ACC112 (cell line): ENCODE results near the gene RAB11FIP4.

ENCODE experiments used
- H2AFZ ChIP-seq: fragments of 200-600 bp; sonication (generic); one replicate; pipeline ENCODE4 v1.6.0; 2017; ENCODE audit warnings: antibody characterized with exemption, low read length; ENCODE audit not compliant: unreplicated experiment
- H3K27ac ChIP-seq: fragments of 200-600 bp; sonication (generic); 2 replicates; pipeline ENCODE4 v1.5.1; 2014; ENCODE audit warnings: low read depth, mild to moderate bottlenecking, antibody characterized with exemption, low read length, moderate library complexity
- H3K27me3 ChIP-seq: fragments of 200-600 bp; sonication (generic); 2 replicates; pipeline ENCODE4 v1.6.1; 2014; ENCODE audit warnings: mild to moderate bottlenecking, antibody characterized with exemption, low read length, moderate library complexity, mixed read lengths; ENCODE audit not compliant: insufficient read depth
- H3K36me3 ChIP-seq: fragments of 200-600 bp; sonication (generic); 2 replicates; pipeline ENCODE4 v1.6.1; 2016; ENCODE audit warnings: mild to moderate bottlenecking, antibody characterized with exemption, low read length, moderate library complexity, mixed read lengths; ENCODE audit not compliant: insufficient read depth
- H3K4me1 ChIP-seq: fragments of 200-600 bp; sonication (generic); one replicate; pipeline ENCODE4 v1.6.1; 2016; ENCODE audit warnings: low read length, mixed read lengths; ENCODE audit not compliant: insufficient read depth, unreplicated experiment, control insufficient read depth
- H3K4me3 ChIP-seq: fragments of 200-600 bp; sonication (generic); 2 replicates; pipeline ENCODE4 v1.5.1; 2014; ENCODE audit warnings: mild to moderate bottlenecking, low read depth, low read length
- H3K79me2 ChIP-seq: fragments of 200-600 bp; sonication (generic); one replicate; pipeline ENCODE4 v1.6.0; 2016; ENCODE audit warnings: low read length; ENCODE audit not compliant: control insufficient read depth, unreplicated experiment, insufficient read depth

The RAB11FIP4 gene

DNA sequence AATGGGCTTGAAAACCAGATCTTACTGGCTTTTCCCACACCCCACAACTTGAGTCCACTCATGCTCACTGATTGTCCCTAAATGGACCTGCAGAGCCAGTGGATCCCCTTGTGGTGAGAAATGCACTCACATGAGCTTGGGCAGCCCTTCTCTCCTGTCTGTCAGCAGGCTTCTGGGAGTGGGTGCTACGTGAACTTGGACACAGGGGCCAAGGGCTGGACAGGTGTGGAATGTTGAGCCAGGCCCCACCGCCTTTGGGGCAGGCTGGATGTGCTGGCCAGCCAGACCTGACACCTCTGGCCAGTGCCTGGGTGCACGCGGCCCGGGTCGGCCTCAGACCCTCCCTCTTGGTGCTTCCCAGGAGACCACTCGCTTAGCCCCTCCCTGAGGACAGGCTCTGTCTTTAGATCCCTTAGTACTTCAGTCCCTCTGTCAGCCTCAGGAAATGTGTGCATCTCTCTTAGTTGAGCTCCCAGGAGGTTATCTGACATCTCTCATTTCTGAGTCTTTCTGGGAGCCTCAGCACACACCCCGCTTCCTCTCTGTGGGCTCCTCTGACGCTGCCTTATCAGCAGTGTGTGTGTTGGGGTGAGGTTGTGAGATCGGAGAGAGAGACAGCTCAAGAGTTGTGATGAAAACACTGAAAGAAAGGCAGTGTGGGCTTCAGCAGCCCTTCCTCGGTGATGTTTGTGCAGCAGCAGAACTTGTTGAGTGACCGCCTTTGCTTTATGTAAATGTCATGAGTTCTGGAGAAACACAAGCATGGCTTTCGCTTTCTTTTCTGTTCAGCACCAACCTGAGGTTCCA is 117.0 kb downstream of the RAB11FIP4 start:
- Histone ChIP-seq H3K36me3 (no peaks in the 10 kb centered on the region), H3K4me3 (peak overlapping the region; percentile 60), H3K27me3 (no peaks in the 10 kb centered on the region), H3K4me1 (no peaks in the 10 kb centered on the region), H3K79me2 (no peaks in the 10 kb centered on the region), H3K27ac (no peak overlapping the region), H2AFZ (peak overlapping the region; percentile 38)

DNA sequence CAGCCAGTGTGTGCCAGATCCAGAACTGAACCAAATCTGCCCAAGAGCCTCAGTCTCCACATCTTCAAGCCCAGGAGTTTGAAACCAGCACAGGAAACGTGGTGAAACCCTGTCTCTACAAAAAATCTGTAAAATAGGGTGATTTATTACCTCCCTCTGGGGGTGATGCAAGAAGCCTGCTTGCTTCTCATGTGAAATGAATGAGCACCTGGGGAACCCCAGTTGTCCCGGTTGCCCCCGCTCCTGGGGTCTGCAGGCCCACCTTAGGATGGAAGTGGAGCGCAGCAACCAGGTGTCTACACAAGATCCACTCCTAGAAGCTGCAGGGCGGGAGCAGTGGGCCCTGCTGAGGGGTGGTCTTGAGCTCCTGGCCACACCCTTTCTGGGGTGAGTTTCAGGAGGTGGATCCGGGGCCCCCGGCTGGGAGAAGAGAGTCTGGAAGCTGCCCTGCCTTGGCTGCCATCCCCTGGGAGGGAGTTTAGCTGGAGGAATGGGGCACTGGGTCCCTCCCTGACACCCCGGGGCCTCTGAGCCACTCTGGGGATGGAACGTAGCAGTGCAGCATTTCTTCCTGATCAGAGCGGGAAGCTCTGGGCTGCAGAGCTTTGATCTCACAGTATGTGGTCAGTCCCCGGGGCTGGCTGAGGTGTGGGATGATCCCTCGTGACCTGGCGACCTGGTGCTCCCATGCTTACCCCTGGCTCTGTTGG is 117.8 kb downstream of the RAB11FIP4 start:
- no peaks in the 10 kb centered on the region for H3K27me3 ChIP-seq
- no peaks in the 10 kb centered on the region for H3K79me2 ChIP-seq
- no peaks in the 10 kb centered on the region for H3K4me1 ChIP-seq
- no peaks in the 10 kb centered on the region for H3K36me3 ChIP-seq
- no peak overlapping the region for H3K27ac ChIP-seq
- peak overlapping the region; percentile 60 for H3K4me3 ChIP-seq
- no peak overlapping the region for H2AFZ ChIP-seq

DNA sequence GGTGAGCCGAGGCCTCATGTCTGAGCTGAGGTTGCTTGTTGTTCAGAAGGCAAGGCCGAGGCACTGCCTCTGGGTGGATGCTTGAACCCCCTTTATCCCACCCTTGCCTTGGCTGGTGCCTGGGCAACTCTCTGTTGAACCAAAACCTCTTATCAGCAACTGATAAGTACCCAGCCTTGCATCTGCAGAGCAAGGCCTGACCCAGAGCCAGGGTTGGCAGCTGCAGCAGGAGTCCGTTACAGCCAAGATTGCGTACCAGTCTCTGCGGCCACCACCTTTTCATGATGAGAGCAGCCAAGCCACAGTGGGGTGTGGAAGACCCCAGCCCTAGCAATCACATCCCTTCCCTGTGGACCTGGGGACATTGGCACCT is 118.3 kb downstream of the RAB11FIP4 start:
- no peak overlapping the region for H3K27ac ChIP-seq
- H3K4me3 ChIP-seq: no peak overlapping the region
- H3K36me3 ChIP-seq: no peaks in the 10 kb centered on the region
- no peaks in the 10 kb centered on the region for H3K27me3 ChIP-seq
- no peaks in the 10 kb centered on the region for H3K4me1 ChIP-seq
- H2AFZ ChIP-seq: no peak overlapping the region
- no peaks in the 10 kb centered on the region for H3K79me2 ChIP-seq

DNA sequence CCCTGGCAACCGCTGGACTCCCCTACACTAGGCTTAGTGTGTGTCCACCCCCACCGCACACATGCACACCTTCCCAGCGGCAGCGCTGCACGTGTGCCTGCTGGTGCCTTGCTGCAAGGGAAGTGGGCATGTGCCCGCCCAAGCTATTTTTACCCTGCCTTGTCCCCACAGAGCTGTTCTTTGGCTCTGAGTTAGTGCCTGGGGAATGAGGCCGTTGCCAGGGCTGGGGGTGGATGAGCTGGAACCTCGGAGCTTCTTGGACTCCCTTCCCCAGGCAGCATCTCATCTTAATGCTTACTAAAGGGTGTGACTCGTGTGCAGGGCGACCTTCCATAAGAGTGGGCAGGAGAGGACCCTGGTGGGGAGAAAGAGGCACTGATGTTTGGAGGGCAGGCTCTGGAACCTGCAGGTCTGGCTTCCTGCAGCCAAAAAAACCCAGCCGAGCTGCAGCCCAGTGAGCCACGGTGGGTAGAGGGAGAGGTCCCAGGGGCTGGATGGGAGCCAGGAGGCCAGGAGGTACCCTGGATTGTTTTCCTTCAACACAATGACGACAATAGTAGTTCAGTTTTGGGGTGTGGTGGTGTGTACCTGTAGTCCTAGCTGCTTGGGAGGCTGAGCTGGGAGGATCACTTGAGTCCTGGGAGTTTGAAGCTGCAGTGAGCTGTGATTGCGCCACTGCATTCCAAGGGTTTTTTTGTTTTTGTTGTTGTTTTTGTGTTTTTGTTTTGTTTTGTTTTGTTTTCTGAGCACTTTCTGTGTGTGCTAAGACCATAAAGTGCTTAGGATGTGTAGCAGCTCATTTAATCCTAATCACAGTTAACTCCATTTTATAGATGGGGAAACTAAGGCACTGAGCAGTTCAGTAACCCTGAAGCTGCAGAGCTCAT is 119.1 kb downstream of the RAB11FIP4 start:
- H3K4me1 ChIP-seq: no peaks in the 10 kb centered on the region
- no peak overlapping the region for H3K4me3 ChIP-seq
- no peaks in the 10 kb centered on the region for H3K79me2 ChIP-seq
- no peak overlapping the region for H3K27ac ChIP-seq
- no peaks in the 10 kb centered on the region for H3K36me3 ChIP-seq
- no peaks in the 10 kb centered on the region for H3K27me3 ChIP-seq
- no peak overlapping the region for H2AFZ ChIP-seq

DNA sequence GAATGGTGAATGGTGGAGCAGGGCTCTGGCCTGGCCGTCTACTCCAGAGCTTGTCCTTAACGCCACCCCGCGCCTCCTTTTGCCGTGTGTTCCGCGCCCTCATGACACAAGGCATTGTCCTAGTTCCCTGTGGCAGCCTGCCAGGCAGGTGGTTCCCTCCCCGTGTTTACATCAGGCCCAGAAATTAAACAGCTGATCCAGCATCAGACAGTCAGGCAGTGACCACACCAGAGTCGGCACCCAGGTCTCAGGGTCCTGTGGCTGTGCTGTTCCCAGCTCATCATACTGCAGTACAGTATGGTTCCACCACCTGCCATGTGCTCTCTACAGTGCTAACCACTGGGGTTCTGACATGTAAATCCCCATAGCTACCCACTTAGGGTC is 119.7 kb downstream of the RAB11FIP4 start:
- Histone ChIP-seq H3K36me3 (no peaks in the 10 kb centered on the region), H2AFZ (no peak overlapping the region), H3K4me3 (no peak overlapping the region), H3K4me1 (no peaks in the 10 kb centered on the region), H3K27me3 (no peaks in the 10 kb centered on the region), H3K27ac (no peak overlapping the region), H3K79me2 (no peaks in the 10 kb centered on the region)

DNA sequence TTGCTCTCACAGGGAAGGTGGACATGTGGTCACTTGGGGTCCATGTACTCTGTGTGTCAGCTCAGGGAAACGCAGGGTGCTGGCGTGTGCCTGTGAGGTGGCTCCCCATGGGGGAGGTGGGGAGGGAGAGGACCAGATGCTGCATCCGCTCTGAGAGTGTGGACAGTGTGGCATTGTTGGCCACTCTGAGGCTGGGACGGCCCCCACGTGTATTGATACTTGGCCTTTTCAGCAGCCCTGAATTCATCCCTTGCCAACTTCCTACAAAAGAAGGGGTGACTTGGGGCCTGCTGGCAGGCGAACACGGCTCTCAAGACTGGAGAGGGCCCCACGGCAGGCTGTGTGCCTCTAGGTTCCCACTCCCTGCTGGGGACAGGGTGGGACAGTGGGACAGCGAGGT is 120.1 kb downstream of the RAB11FIP4 start:
- Histone ChIP-seq H3K4me1 (no peaks in the 10 kb centered on the region), H3K27me3 (no peaks in the 10 kb centered on the region), H3K4me3 (no peak overlapping the region), H3K36me3 (no peaks in the 10 kb centered on the region), H3K79me2 (no peaks in the 10 kb centered on the region), H2AFZ (no peak overlapping the region), H3K27ac (no peak overlapping the region)

DNA sequence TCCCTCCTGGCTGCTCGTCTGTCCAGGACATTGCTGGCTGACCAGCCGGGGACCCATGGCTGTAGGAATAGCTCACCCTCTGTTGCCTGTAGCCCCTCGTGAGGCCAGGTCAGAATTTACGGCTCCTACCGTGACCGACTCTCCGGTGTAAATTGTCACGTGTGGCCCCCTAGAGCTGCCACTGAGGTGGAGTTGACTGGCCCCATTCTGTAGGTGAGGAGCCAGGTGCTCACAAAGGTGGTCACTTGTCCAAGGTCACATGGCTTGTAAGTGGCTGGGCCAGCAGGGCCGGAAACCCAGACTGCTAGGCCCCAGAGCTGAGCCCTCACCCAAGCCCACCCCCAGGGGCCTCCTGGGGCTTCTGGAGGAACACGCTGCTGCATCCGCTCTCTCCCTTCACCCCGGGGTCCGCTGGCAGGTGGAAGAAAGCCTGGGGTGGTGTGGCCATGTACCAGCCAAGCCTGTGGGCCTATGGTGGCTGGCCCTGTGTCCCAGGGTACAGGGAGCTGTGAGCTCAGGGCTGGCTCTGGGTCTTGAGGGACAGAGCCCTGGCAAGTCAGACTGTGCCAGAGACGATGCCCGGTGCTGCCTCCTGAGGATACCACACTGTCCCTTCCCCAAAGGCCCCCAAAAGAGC is 120.7 kb downstream of the RAB11FIP4 start:
- no peaks in the 10 kb centered on the region for H3K4me1 ChIP-seq
- H2AFZ ChIP-seq: no peak overlapping the region
- H3K27me3 ChIP-seq: no peaks in the 10 kb centered on the region
- no peaks in the 10 kb centered on the region for H3K79me2 ChIP-seq
- H3K27ac ChIP-seq: no peak overlapping the region
- H3K36me3 ChIP-seq: no peaks in the 10 kb centered on the region
- no peak overlapping the region for H3K4me3 ChIP-seq

DNA sequence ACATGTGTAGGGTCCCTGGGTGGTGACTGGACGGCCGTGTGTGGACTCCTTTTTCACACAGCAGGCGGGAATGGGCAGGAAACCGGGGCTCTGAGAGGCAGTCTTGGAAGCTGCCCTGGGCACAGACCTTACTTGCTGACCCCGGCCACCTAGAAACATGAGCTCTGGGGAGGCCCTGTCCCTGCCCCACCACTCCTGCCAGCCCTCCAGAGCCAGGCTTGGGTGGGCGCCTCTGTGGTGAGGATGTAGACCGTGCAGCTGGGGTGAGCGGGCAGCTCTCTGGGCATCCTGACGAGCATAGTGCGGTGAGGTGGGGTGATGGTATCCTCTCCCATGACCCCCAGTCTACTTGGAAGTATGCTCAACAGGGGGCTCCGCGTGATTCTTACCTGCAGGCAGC is 121.3 kb downstream of the RAB11FIP4 start:
- Histone ChIP-seq H3K36me3 (no peaks in the 10 kb centered on the region), H2AFZ (no peak overlapping the region), H3K27me3 (no peaks in the 10 kb centered on the region), H3K4me3 (no peak overlapping the region), H3K79me2 (no peaks in the 10 kb centered on the region), H3K4me1 (no peaks in the 10 kb centered on the region), H3K27ac (no peak overlapping the region)

DNA sequence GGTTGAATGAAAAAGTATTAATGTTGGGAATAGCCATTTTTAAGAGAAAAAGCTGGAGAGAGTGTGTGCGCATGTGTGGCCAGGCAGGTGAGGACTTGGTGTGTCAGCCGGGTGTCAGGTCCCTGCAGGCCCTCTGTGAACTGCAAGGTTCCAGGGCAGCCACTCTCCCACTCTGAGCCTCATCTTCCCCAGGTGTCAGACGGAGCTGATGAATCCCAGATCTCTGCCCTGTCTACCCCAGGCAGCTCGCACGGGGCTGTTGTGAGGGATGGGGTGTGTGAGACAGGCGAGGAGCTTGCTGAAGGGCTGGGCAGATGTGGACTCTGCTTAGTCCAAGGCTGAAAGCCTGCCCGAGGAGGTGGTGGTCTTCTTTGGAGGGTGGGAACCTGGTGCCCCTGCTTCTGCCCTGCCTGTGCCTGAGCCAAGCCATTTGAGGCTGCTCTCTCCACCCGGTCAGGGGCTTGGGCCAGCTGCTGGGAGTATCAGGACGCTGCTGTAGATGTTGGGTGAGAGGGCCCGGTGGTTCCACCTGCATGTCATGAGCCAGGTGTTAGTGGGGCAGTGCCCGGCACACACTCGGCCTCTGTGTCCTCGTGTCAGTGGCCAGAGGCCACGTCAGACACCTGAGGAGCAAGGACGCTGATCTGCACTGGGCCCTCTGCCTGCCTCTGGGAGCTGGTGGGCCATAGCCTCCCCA is 122.4 kb downstream of the RAB11FIP4 start:
- no peaks in the 10 kb centered on the region for H3K4me1 ChIP-seq
- H3K27me3 ChIP-seq: no peaks in the 10 kb centered on the region
- H2AFZ ChIP-seq: no peak overlapping the region
- no peak overlapping the region for H3K4me3 ChIP-seq
- no peaks in the 10 kb centered on the region for H3K79me2 ChIP-seq
- no peak overlapping the region for H3K27ac ChIP-seq
- no peaks in the 10 kb centered on the region for H3K36me3 ChIP-seq

DNA sequence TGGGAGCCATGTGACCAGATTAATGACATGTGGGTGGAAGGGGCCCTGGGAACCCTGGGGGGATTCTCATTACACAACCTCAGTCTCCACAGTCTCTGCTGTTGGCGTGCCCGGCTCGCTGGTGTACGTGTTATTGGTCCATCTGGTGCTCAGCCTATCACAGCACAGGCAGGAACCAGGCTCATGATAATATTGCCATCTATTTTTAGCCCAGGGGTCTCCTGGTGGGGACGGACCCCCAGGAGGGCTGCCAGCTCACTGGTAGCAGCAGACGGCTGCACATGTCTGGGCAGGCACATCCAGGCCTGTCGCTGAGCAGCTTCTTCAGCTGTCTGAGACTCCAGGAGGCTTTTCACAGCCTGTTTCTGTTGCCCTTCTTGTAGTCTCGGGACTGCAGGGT is 123.8 kb downstream of the RAB11FIP4 start:
- Histone ChIP-seq H3K27me3 (no peaks in the 10 kb centered on the region), H3K36me3 (no peaks in the 10 kb centered on the region), H3K4me1 (no peaks in the 10 kb centered on the region), H3K79me2 (no peaks in the 10 kb centered on the region), H3K4me3 (no peak overlapping the region), H3K27ac (no peak overlapping the region), H2AFZ (no peak overlapping the region)
